Right lobe of liver (tissue), 4 donors: ENCODE measurements around the gene SLC7A6OS.

Experiments used
- CTCF ChIP-seq, 4 donors: fragments of 200-600 bp in 3 of 4; fragments of 450-650 bp in 1 of 4; IDR thresholded peaks; one replicate each; pipeline versions ENCODE4 v1.5.1 to v1.8.0; 2016 to 2022; ENCODE audit warnings: antibody characterized with exemption in 4 of 4, mild to moderate bottlenecking in 2 of 4
- POLR2A ChIP-seq: fragments of 450-650 bp; IDR thresholded peaks from one replicate; pipeline ENCODE4 v1.6.1; 2017; ENCODE audit warnings: antibody characterized with exemption, mild to moderate bottlenecking
- donor health status: DM: no; HTN: no; CAD: no.
- donor health status: DM: no; HTN: no; CAD: no.
- donor health status: DM: no; HTN: yes; CAD: no.

- TF ChIP-seq CTCF (IDR thresholded peaks at IDR 0.05), result no peak
- TF ChIP-seq POLR2A, result no peak
These were observed 4.1 kb downstream of the SLC7A6OS start for GRCh38 chr16:68306633-68307032.
